A673 (cell line): Measurements from ENCODE around the gene ZNF146.

Experiments used
- EZH2 ChIP-seq: fragments of 200-600 bp; sonication (generic); IDR thresholded peaks from 2 replicates; pipeline ENCODE4 v1.6.1; 2017; ENCODE audit warnings: borderline replicate concordance, low read depth, mild to moderate bottlenecking, mixed read lengths, antibody characterized with exemption, low read length; ENCODE audit not compliant: poor library complexity, severe bottlenecking
- TF ChIP-seq, protein P1 (sequence below): fragments of 300-800, 200-600 bp; sonication (generic); conservative IDR thresholded peaks from 2 replicates; pipeline ENCODE4 v1.5.1; 2017; ENCODE audit warnings: low read depth, mild to moderate bottlenecking, antibody characterized with exemption, low read length, moderate library complexity, mixed read lengths

DNA sequence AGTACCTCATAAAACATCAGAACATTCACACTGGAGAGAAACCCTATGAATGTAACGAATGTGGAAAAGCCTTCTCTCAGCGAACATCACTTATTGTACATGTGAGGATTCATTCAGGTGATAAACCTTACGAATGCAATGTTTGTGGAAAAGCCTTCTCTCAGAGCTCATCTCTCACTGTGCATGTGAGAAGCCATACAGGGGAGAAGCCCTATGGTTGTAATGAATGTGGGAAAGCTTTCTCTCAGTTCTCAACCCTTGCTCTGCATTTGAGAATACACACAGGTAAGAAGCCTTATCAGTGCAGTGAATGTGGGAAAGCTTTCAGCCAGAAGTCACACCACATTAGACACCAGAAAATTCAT is 22.0 kb downstream of the ZNF146 start:
- TF ChIP-seq, protein P1, sequence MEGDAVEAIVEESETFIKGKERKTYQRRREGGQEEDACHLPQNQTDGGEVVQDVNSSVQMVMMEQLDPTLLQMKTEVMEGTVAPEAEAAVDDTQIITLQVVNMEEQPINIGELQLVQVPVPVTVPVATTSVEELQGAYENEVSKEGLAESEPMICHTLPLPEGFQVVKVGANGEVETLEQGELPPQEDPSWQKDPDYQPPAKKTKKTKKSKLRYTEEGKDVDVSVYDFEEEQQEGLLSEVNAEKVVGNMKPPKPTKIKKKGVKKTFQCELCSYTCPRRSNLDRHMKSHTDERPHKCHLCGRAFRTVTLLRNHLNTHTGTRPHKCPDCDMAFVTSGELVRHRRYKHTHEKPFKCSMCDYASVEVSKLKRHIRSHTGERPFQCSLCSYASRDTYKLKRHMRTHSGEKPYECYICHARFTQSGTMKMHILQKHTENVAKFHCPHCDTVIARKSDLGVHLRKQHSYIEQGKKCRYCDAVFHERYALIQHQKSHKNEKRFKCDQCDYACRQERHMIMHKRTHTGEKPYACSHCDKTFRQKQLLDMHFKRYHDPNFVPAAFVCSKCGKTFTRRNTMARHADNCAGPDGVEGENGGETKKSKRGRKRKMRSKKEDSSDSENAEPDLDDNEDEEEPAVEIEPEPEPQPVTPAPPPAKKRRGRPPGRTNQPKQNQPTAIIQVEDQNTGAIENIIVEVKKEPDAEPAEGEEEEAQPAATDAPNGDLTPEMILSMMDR = no peak
- TF ChIP-seq EZH2 = no peak
